ENCODE measurements around the gene MEFV.

- TF ChIP-seq CTCF (IDR thresholded peaks at IDR 0.05): no peak
- no peak for TF ChIP-seq EZH2 (IDR thresholded peaks at IDR 0.05; ENCODE audit: borderline replicate concordance, insufficient read depth, low read depth, low read length, poor library complexity, severe bottlenecking)
Measured at GRCh38 chr16:3212006-3212405, 44.4 kb downstream of the MEFV start.

Measured in B cell (primary cell).